ENCODE results near the gene ALK.

Gene ALK

DNA sequence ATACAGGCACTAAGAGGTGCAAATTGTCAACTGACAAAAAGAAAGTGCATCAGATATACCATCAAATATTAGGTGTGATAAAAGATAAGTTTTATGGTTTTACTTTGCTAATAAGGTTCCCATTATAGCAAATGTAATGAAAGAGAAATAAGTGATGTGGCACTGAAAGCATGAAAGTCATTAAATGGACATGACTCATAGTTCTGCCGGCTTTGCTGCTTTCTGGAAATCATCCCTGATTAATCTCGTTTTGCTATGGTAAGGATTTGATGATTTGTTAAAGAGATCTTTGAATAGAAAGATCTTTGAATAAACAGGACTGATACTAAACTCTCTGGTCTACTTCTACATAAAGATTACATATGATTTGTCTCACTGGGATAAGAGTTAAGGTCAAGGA lies 733.5 kb downstream of the ALK start:
- ChIA-PET CTCF (no interaction called here), POLR2A (no interaction called here)
- TF ChIP-seq, protein P1, sequence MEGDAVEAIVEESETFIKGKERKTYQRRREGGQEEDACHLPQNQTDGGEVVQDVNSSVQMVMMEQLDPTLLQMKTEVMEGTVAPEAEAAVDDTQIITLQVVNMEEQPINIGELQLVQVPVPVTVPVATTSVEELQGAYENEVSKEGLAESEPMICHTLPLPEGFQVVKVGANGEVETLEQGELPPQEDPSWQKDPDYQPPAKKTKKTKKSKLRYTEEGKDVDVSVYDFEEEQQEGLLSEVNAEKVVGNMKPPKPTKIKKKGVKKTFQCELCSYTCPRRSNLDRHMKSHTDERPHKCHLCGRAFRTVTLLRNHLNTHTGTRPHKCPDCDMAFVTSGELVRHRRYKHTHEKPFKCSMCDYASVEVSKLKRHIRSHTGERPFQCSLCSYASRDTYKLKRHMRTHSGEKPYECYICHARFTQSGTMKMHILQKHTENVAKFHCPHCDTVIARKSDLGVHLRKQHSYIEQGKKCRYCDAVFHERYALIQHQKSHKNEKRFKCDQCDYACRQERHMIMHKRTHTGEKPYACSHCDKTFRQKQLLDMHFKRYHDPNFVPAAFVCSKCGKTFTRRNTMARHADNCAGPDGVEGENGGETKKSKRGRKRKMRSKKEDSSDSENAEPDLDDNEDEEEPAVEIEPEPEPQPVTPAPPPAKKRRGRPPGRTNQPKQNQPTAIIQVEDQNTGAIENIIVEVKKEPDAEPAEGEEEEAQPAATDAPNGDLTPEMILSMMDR (IDR thresholded peaks at IDR 0.05; ENCODE audit: control extremely low read depth, extremely low read depth, low read depth, missing control alignments) = no peak
- DNase-seq (ENCODE audit: extremely low spot score) = no peak

DNA sequence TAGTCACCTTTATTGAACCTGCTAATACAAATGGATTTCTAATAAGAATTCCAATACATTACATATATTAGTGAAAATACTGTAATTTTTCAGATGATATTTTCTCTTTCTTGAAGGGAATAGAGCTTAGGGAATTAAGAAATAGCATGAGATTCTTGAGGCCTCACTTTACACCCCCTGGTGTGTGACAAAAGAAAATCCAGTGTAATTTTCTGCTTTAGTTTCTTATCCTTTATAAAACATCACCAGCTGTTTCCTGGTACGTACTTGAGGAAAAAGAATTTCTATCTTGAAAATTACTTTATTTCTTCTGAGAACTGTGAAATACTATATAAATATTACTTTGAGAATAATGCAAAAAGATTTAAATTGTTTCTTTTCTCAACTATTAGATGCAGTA lies 734.6 kb downstream of the ALK start:
- ChIA-PET POLR2A (no interaction called here), CTCF (interaction anchor here (0.8 to 2.2 kb wide), 4 partner anchors 9 to 23 kb away, joined by 3 to 6 read pairs (median 4); no protein-coding TSS in a partner anchor)
- no peak for DNase-seq (ENCODE audit: extremely low spot score)
- TF ChIP-seq, protein P1 (IDR thresholded peaks at IDR 0.05; ENCODE audit: control extremely low read depth, extremely low read depth, low read depth, missing control alignments) = peak; percentile 2

DNA sequence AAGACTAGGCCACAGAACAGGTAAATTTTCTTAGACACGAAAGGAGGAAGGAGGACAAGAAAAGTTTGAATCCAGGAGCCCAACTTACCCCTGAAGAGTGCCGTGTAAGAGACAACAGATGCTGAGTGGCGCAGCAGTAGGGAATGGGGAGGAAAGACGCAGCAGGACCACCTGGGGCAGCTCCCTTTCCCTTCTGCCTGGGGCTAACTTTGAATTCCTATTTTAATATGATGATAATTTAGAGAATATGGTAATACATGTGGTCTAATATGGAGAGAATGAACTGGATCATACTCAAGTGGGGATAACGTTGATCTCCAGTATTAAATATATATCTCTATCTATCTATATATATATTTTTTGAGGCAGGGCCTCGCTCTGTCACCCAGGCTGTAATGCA lies 736.9 kb downstream of the ALK start:
- no peak for DNase-seq (ENCODE audit: extremely low spot score)
- ChIA-PET CTCF (interaction anchor here (1.2 to 1.4 kb wide), 2 partner anchors 227 to 249 kb away, joined by 3 read pairs; no protein-coding TSS in a partner anchor), POLR2A (interaction anchor here (0.6 kb wide), 1 partner anchor 24 kb away, joined by 3 read pairs; no protein-coding TSS in a partner anchor)
- TF ChIP-seq, protein P1 (IDR thresholded peaks at IDR 0.05; ENCODE audit: control extremely low read depth, extremely low read depth, low read depth, missing control alignments) = no peak

DNA sequence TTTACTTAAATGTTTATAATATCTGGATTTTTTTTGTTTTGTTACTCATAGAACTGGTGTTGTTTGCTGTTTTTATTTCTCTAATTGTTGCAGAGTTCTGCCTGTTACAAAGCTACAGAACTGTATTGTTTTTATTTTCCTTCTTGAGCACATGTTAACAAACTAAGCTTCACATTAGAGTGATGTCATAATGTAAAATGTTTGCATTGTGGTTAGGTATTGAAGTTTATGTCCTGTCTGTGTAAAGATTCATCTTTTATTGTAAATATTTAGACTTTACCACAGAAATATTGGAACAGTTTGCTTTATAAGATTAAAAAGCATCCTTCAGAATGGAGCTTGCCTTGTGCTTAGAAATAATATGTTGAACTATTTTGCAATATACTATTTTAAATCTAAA lies 738.5 kb downstream of the ALK start:
- ChIA-PET CTCF (interaction anchor here (1.1 to 1.5 kb wide), 2 partner anchors 8 to 10 kb away, joined by 3 read pairs; no protein-coding TSS in a partner anchor), POLR2A (no interaction called here)
- TF ChIP-seq, protein P1 (IDR thresholded peaks at IDR 0.05; ENCODE audit: control extremely low read depth, extremely low read depth, low read depth, missing control alignments) = no peak
- DNase-seq (ENCODE audit: extremely low spot score) = no peak

DNA sequence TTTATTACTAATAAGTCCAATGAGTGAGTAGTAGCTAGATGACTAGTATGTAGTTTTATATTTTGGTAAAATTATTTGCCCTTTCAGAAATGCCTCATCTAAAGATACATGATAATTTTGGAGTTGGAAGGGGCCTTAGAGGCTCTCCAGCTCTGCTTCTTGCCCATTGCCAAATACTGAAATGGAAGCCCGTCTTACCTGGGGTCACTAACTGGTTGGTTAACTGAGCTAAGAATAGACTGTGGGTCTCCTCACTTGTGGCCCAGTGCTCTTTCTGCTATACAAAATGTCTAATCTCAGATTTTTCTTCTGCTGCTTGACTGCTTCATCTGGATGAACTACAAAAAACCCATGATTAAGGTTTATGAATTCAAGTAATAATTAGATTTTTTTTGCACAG lies 739.1 kb downstream of the ALK start:
- CTCF ChIA-PET = interaction anchor here (0.7 to 1.5 kb wide), 6 partner anchors 9 to 245 kb away, joined by 3 to 4 read pairs (median 4); no protein-coding TSS in a partner anchor
- no peak for DNase-seq (ENCODE audit: extremely low spot score)
- TF ChIP-seq, protein P1 (IDR thresholded peaks at IDR 0.05; ENCODE audit: control extremely low read depth, extremely low read depth, low read depth, missing control alignments) = no peak
- POLR2A ChIA-PET = no interaction called here

DNA sequence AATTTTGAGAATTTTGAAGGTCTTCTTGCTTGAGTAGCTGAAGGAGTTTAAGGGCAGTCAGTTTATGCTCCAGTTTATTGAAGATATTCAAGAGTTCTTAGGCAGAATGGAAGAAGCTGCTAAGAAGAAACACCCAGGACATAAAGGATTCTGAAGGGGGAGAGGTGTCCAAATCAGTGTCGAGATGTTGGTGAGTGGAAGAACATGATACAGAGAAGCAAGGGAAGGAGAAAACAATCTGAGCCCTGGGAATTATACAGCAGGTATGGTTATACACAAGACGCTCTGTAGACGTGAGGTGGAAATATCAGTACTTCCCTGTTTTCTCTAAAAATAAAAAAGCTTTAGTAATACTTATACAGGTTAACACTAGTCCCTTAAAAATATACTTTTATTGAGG lies 746.0 kb downstream of the ALK start:
- ChIA-PET POLR2A (no interaction called here), CTCF (interaction anchor here (1.1 kb wide), 1 partner anchor 12 kb away, joined by 3 read pairs; no protein-coding TSS in a partner anchor)
- TF ChIP-seq, protein P1 (IDR thresholded peaks at IDR 0.05; ENCODE audit: control extremely low read depth, extremely low read depth, low read depth, missing control alignments) = no peak
- DNase-seq (ENCODE audit: extremely low spot score) = no peak

All from GM10248 (cell line).